ENCODE data around the gene DPH2. TPM values are rescaled to one million over a fixed set of nuclear protein-coding genes. Genes with fewer than 3 reads are reported as not detected.

Gene DPH2
- total RNA-seq, 1 donor from 2014 or later = 51.6 TPM

- H3K4me3 Mint-ChIP-seq = peak overlapping the region; percentile 84
- POLR2A ChIA-PET = no interaction called here
- CTCF ChIA-PET = no interaction called here
- peaks cover 21% of the 10 kb centered on the region for H3K36me3 Mint-ChIP-seq (ENCODE audit: low read depth)
- intact Hi-C loops (cut with micrococcal nuclease) = no loop called here
- H3K27me3 Mint-ChIP-seq = no peaks in the 10 kb centered on the region
- H3K4me1 Mint-ChIP-seq = peaks cover 36% of the 10 kb centered on the region
- DNase-seq (no peak), ATAC-seq (ENCODE audit: low read depth) (no peak)
- no peak for TF ChIP-seq CTCF (IDR thresholded peaks at IDR 0.05)
- no peak overlapping the region for H3K27ac Mint-ChIP-seq
- no peaks in the 10 kb centered on the region for H3K9me3 Mint-ChIP-seq
Observed at GRCh38 chr1:43981135-43981491, 11.3 kb downstream of the DPH2 start.

GRCh38 chr1:43981636-43982035 is 11.8 kb downstream of the DPH2 start:
- CTCF ChIA-PET = no interaction called here
- ATAC-seq (ENCODE audit: low read depth) (no peak), DNase-seq (no peak)
- Mint-ChIP-seq H3K27ac (no peak overlapping the region), H3K27me3 (no peaks in the 10 kb centered on the region), H3K4me3 (no peak overlapping the region), H3K4me1 (peaks cover 32% of the 10 kb centered on the region), H3K36me3 (ENCODE audit: low read depth) (peaks cover 16% of the 10 kb centered on the region), H3K9me3 (no peaks in the 10 kb centered on the region)
- intact Hi-C loops (cut with micrococcal nuclease) = no loop called here
- POLR2A ChIA-PET = no interaction called here
- TF ChIP-seq CTCF (IDR thresholded peaks at IDR 0.05) = no peak

GRCh38 chr1:43982241-43982640 is 12.4 kb downstream of the DPH2 start:
- Mint-ChIP-seq H3K4me3 (no peak overlapping the region), H3K4me1 (peaks cover 25% of the 10 kb centered on the region), H3K27me3 (no peaks in the 10 kb centered on the region), H3K27ac (no peak overlapping the region), H3K9me3 (no peaks in the 10 kb centered on the region), H3K36me3 (ENCODE audit: low read depth) (peaks cover 10% of the 10 kb centered on the region)
- DNase-seq (no peak), ATAC-seq (ENCODE audit: low read depth) (no peak)
- intact Hi-C loops (cut with micrococcal nuclease) = no loop called here
- TF ChIP-seq CTCF (IDR thresholded peaks at IDR 0.05) = no peak
- CTCF ChIA-PET = no interaction called here
- POLR2A ChIA-PET = no interaction called here

GRCh38 chr1:43982808-43983207 is 13.0 kb downstream of the DPH2 start:
- no peak for TF ChIP-seq CTCF (IDR thresholded peaks at IDR 0.05)
- peaks cover 4% of the 10 kb centered on the region for H3K36me3 Mint-ChIP-seq (ENCODE audit: low read depth)
- intact Hi-C loops (cut with micrococcal nuclease) = loop anchor here (1.0 kb wide), 1 partner anchor 8 kb away; the partner anchor contains the start of gene CCDC24
- no peak overlapping the region for H3K4me3 Mint-ChIP-seq
- no peaks in the 10 kb centered on the region for H3K27me3 Mint-ChIP-seq
- ChIA-PET CTCF (no interaction called here), POLR2A (no interaction called here)
- no peak overlapping the region for H3K27ac Mint-ChIP-seq
- H3K9me3 Mint-ChIP-seq = no peaks in the 10 kb centered on the region
- ATAC-seq (ENCODE audit: low read depth) (no peak), DNase-seq (no peak)
- H3K4me1 Mint-ChIP-seq = peaks cover 20% of the 10 kb centered on the region

GRCh38 chr1:43983253-43983899 is 13.6 kb downstream of the DPH2 start:
- CTCF ChIA-PET = no interaction called here
- no peaks in the 10 kb centered on the region for H3K36me3 Mint-ChIP-seq (ENCODE audit: low read depth)
- intact Hi-C loops (cut with micrococcal nuclease) = loop anchor here (1.0 kb wide), 1 partner anchor 8 kb away; the partner anchor contains the start of gene CCDC24
- H3K4me1 Mint-ChIP-seq = peaks cover 14% of the 10 kb centered on the region
- no peaks in the 10 kb centered on the region for H3K27me3 Mint-ChIP-seq
- H3K4me3 Mint-ChIP-seq = no peak overlapping the region
- H3K9me3 Mint-ChIP-seq = no peaks in the 10 kb centered on the region
- POLR2A ChIA-PET = no interaction called here
- TF ChIP-seq CTCF (IDR thresholded peaks at IDR 0.05) = no peak
- no peak overlapping the region for H3K27ac Mint-ChIP-seq
- DNase-seq (no peak), ATAC-seq (ENCODE audit: low read depth) (no peak)

Measured in activated B cell treated with CpG ODN at 0.5 μM for 24 hours (primary cell).